Gastroesophageal sphincter (tissue), 4 donors: ENCODE data around the gene PIWIL4. TPM values are rescaled to one million over a fixed set of nuclear protein-coding genes. Genes with fewer than 3 reads are reported as not detected.

Experiments
- ATAC-seq: fragments of 150-250 bp; one replicate; pipeline ENCODE4 v1.9.1; 2016; ENCODE audit warnings: mild to moderate bottlenecking, moderate library complexity
- H3K27ac ChIP-seq, 4 donors: fragments of 200-600 bp; sonication (generic) in 3 of 4; 1 replicate in 3 of 4; 2 replicates in 1 of 4; pipeline ENCODE4 v1.5.1; 2016 to 2019
- H3K27me3 ChIP-seq: fragments of 200-600 bp; sonication (generic); one replicate; pipeline ENCODE4 v1.5.1; 2019
- H3K36me3 ChIP-seq, 2 donors: fragments of 200-600 bp; sonication (generic); one replicate each; pipeline ENCODE4 v1.5.1; 2019; ENCODE audit warnings: control low read depth in 1 of 2
- H3K4me1 ChIP-seq, 3 donors: fragments of 200-600 bp; sonication (generic); 1 replicate in 2 of 3; 2 replicates in 1 of 3; pipeline ENCODE4 v1.5.1; 2016 to 2019; ENCODE audit warnings: control low read depth in 2 of 3
- H3K4me3 ChIP-seq, 2 donors: fragments of 200-600 bp; sonication (generic); one replicate each; pipeline ENCODE4 v1.5.1; 2019; ENCODE audit warnings: mild to moderate bottlenecking in 1 of 2, moderate library complexity in 1 of 2
- H3K9me3 ChIP-seq, 3 donors: fragments of 200-600 bp; sonication (generic); one replicate each; pipeline ENCODE4 v1.5.1; 2017 to 2019; ENCODE audit warnings: control low read depth in 2 of 3
- EP300 ChIP-seq: sonication (generic); formaldehyde crosslinking; IDR thresholded peaks from one replicate; pipeline ENCODE4 v1.6.1; 2017; ENCODE audit warnings: antibody characterized with exemption, mild to moderate bottlenecking
- POLR2A ChIP-seq, 2 donors: fragments of 450-650 bp; IDR thresholded peaks; one replicate each; pipeline ENCODE4 v1.6.1; 2017; ENCODE audit warnings: antibody characterized with exemption in 2 of 2, mild to moderate bottlenecking in 2 of 2, moderate library complexity in 1 of 2
- POLR2AphosphoS5 ChIP-seq: sonication (generic); formaldehyde crosslinking; IDR thresholded peaks from one replicate; pipeline ENCODE4 v1.6.1; 2017; ENCODE audit warnings: antibody characterized with exemption
- WGBS, 2 donors: methylation state at CpG; one replicate each; pipeline ENCODE4 v1.1.5; 2018; ENCODE audit warnings: low coverage in 1 of 2; 5-methylcytosine and 5-hydroxymethylcytosine counted together
- total RNA-seq, 4 donors: library from RNA; depleted of rRNA; stranded (reverse); fragments of >200 nt; gene quantifications; one replicate each; pipeline ENCODE4 v1.1.0, GENCODE V29; 2016
- TF ChIP-seq, protein P1 (sequence below), 4 experiments: fragments of 200-600 bp in 2 of 4; fragments of 450-650 bp in 2 of 4; sonication (generic) in 1 of 4; IDR thresholded peaks; one replicate each; pipeline ENCODE4 v1.5.1; 2017 to 2019; ENCODE audit warnings: antibody characterized with exemption in 4 of 4, mild to moderate bottlenecking in 2 of 4, moderate library complexity in 2 of 4

The PIWIL4 gene
- total RNA-seq, 4 donors from 2014 or later = 2.0 to 8.5 (median 6.0) TPM

DNA sequence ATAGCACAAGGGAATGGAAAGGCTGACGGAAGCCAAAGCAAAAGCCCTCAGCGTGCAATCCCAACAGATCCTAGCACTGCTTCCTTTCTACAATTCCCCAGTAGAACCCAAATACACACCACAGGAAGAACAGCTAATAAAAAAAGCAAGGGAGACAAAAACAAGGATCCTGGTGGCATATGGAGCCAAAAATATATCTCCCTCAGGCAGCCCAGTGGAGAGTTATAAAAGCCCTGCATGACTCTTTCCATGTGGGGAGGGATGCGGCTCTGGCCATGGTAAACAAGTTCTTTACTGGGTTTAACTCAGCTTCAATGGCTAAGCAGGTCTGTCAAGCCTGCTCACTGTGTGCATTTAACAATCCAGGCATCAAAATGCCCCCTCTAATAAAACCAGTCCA lies 88.1 kb downstream of the PIWIL4 start:
- 14 to 63% methylated on average over 1 to 3 of the region's 3 CpGs for WGBS, 2 donors
- no peak overlapping the region for H3K4me3 ChIP-seq
- no peaks in the 10 kb centered on the region for H3K4me1 ChIP-seq
- H3K36me3 ChIP-seq = no peaks in the 10 kb centered on the region
- no peaks in the 10 kb centered on the region for H3K27me3 ChIP-seq
- TF ChIP-seq EP300 (no peak), POLR2AphosphoS5 (no peak), POLR2A (IDR thresholded peaks at IDR 0.05) (no peak)
- TF ChIP-seq, protein P1, sequence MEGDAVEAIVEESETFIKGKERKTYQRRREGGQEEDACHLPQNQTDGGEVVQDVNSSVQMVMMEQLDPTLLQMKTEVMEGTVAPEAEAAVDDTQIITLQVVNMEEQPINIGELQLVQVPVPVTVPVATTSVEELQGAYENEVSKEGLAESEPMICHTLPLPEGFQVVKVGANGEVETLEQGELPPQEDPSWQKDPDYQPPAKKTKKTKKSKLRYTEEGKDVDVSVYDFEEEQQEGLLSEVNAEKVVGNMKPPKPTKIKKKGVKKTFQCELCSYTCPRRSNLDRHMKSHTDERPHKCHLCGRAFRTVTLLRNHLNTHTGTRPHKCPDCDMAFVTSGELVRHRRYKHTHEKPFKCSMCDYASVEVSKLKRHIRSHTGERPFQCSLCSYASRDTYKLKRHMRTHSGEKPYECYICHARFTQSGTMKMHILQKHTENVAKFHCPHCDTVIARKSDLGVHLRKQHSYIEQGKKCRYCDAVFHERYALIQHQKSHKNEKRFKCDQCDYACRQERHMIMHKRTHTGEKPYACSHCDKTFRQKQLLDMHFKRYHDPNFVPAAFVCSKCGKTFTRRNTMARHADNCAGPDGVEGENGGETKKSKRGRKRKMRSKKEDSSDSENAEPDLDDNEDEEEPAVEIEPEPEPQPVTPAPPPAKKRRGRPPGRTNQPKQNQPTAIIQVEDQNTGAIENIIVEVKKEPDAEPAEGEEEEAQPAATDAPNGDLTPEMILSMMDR (IDR thresholded peaks at IDR 0.05) = no peak
- H3K9me3 ChIP-seq = no peaks in the 10 kb centered on the region
- no peak for ATAC-seq
- H3K27ac ChIP-seq = no peak overlapping the region

DNA sequence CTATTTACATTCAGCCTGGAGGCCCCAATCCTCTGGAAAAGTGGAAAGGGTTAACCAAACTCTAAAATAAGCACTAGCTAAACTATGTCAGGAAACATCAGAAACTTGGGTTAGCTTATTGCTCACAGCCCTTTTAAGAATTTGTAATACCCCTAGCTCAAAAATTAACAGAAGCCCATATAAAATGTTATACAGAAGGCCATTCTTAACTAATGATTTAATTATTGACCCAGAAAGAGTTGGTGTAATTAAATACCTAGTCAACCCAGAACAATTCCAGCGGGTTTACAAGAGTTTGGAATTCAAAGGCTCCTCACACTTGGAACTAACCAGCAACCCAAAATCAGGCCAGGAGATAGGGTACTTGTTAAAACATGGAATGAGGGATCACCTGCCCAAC lies 88.8 kb downstream of the PIWIL4 start:
- ATAC-seq = no peak
- no peak overlapping the region for H3K4me3 ChIP-seq
- H3K27me3 ChIP-seq = no peaks in the 10 kb centered on the region
- TF ChIP-seq POLR2A (IDR thresholded peaks at IDR 0.05) = no peak
- no peak for TF ChIP-seq EP300
- no peak for TF ChIP-seq POLR2AphosphoS5
- TF ChIP-seq, protein P1 (IDR thresholded peaks at IDR 0.05) = no peak
- H3K4me1 ChIP-seq = no peaks in the 10 kb centered on the region
- H3K36me3 ChIP-seq = no peaks in the 10 kb centered on the region
- WGBS, 2 donors = 89 to 93% methylated on average over 1 of the region's 1 CpG
- H3K9me3 ChIP-seq = no peaks in the 10 kb centered on the region
- H3K27ac ChIP-seq = no peak overlapping the region

DNA sequence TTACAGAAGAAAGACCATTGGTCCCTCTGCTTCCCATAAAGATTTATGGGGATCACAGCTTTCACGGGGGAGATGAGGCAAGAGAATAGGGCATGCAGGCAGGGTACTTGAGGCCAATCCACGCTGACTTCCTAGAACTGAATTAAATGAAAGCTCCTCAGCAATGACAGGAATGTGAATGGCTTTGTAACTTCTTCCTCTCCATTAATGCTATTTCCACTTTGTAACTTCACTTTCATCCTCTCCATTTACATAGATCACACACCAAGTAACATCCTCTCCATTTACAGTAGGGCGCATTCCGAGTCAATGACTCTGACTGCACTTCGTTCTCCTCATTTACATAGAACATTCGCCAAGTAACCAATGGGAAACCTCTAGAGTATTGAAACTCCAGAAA lies 89.8 kb downstream of the PIWIL4 start:
- no peak for TF ChIP-seq POLR2AphosphoS5
- TF ChIP-seq, protein P1 (IDR thresholded peaks at IDR 0.05) = no peak
- Histone ChIP-seq H3K4me1 (no peaks in the 10 kb centered on the region), H3K36me3 (no peaks in the 10 kb centered on the region), H3K9me3 (no peaks in the 10 kb centered on the region), H3K27ac (no peak overlapping the region), H3K4me3 (no peak overlapping the region), H3K27me3 (no peaks in the 10 kb centered on the region)
- no peak for ATAC-seq
- 92 to 94% methylated on average over 4 to 5 of the region's 6 CpGs for WGBS, 2 donors

DNA sequence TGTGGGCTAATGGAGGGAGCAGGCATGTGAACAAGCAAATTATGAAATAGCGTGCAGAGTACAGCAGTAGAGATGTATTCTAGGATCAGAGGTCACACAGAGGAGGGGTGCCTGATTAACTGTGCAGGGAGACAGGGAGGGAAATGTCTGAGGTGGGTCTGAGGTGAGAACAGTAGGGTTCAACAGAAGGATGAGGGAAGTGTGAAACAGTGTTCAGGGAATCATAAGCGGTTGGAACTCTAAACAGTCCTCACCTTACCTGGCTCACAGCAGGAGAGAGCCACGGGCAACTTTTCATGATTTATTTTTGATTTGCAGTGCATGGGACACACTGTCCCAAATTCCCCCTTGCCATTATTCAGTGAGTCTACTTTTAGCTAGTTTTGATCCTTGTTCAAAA lies 90.5 kb downstream of the PIWIL4 start:
- H3K4me3 ChIP-seq = no peak overlapping the region
- no peak for ATAC-seq
- WGBS, 2 donors = 81 to 83% methylated on average over 2 to 3 of the region's 3 CpGs
- no peaks in the 10 kb centered on the region for H3K36me3 ChIP-seq
- H3K27me3 ChIP-seq = no peaks in the 10 kb centered on the region
- no peaks in the 10 kb centered on the region for H3K4me1 ChIP-seq
- no peaks in the 10 kb centered on the region for H3K9me3 ChIP-seq
- no peak overlapping the region for H3K27ac ChIP-seq
- TF ChIP-seq POLR2AphosphoS5 (no peak), POLR2A (IDR thresholded peaks at IDR 0.05) (no peak), EP300 (no peak)
- TF ChIP-seq, protein P1 (IDR thresholded peaks at IDR 0.05) = no peak

DNA sequence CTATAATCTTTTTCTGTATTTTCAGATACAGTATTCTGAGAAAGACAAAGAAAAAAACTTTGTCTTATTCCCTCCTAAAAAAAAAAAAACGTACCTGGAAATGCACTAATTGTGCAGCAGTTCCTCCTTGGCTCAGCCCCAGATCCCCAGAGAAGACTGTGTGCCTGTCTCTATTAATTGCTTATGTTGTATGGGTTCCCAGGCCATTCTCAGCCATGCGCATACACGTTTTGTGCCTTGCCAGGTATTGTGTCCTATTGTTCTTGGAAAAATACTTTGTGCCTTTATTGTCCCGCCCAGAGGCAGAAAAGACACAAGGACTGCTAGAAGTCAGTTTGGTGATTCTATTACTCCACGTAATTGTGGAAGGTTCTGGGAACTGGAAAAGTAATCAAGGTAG lies 91.2 kb downstream of the PIWIL4 start:
- Histone ChIP-seq H3K27ac (no peak overlapping the region), H3K9me3 (peaks cover 0 to 3% (median 0%) of the 10 kb centered on the region in 3 donors), H3K36me3 (no peaks in the 10 kb centered on the region), H3K4me1 (no peaks in the 10 kb centered on the region), H3K27me3 (no peaks in the 10 kb centered on the region), H3K4me3 (no peak overlapping the region)
- 65 to 72% methylated on average over 5 of the region's 5 CpGs for WGBS, 2 donors
- TF ChIP-seq POLR2AphosphoS5 (no peak), POLR2A (IDR thresholded peaks at IDR 0.05) (no peak), EP300 (no peak)
- TF ChIP-seq, protein P1 (IDR thresholded peaks at IDR 0.05) = no peak
- no peak for ATAC-seq
